Effector memory CD4-positive, alpha-beta T cell (primary cell): ENCODE measurements around the gene SLC12A7.

Experiments used
- DNase-seq, 3 donors: peaks; one replicate each; pipeline ENCODE4 v3.0.0-alpha.2; 2020
- H3K27ac ChIP-seq: 2 replicates; pipeline ENCODE4 v1.7.0; 2013; ENCODE audit warnings: mild to moderate bottlenecking, low read length, moderate library complexity; ENCODE audit not compliant: insufficient read depth, poor library complexity, severe bottlenecking
- H3K27me3 ChIP-seq: replicated peaks from 2 replicates; pipeline ENCODE4 v1.7.0; 2013; ENCODE audit warnings: mild to moderate bottlenecking, low read length; ENCODE audit not compliant: insufficient read depth, control insufficient read depth, poor library complexity, severe bottlenecking
- H3K36me3 ChIP-seq: 2 replicates; pipeline ENCODE4 v1.7.0; 2013; ENCODE audit warnings: mild to moderate bottlenecking, low read length, moderate library complexity; ENCODE audit not compliant: control insufficient read depth, insufficient read depth
- H3K4me1 ChIP-seq: 2 replicates; pipeline ENCODE4 v1.7.0; 2013; ENCODE audit warnings: low read length, mild to moderate bottlenecking; ENCODE audit not compliant: control insufficient read depth, insufficient read depth, poor library complexity, severe bottlenecking
- H3K4me3 ChIP-seq: 2 replicates; pipeline ENCODE4 v1.7.0; 2013; ENCODE audit warnings: low read length, low read depth, mild to moderate bottlenecking; ENCODE audit not compliant: insufficient read depth, poor library complexity, severe bottlenecking
- H3K9me3 ChIP-seq: 2 replicates; pipeline ENCODE4 v1.7.0; 2013; ENCODE audit warnings: mild to moderate bottlenecking, low read length, moderate library complexity; ENCODE audit not compliant: control insufficient read depth

Gene SLC12A7

DNA sequence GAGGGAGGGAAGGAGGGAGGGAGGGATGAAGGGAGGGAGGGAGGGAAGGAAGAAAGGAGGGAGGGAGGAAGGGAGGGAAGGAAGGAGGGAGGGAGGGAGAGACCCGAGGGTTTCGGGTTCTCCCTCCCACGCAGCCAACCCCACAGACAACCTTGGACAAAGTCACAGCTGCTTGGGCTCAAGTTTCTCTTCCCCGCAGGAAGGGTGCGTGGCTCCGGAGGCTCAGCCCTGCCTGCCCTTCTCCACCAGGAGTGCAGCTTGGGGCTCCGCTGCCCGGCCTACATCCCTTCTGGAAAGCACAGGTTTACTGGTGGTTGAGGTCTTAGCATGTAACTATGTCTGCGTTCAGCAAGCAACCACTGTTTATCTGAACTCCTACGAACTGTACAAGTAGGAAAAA lies 15.0 kb downstream of the SLC12A7 start:
- Histone ChIP-seq H3K9me3 (no peaks in the 10 kb centered on the region), H3K27ac (no peak overlapping the region), H3K27me3 (no peaks in the 10 kb centered on the region), H3K4me3 (no peak overlapping the region), H3K36me3 (peaks cover 23% of the 10 kb centered on the region), H3K4me1 (no peaks in the 10 kb centered on the region)
- no peak for DNase-seq

- Histone ChIP-seq H3K27me3 (no peaks in the 10 kb centered on the region), H3K36me3 (peaks cover 27% of the 10 kb centered on the region), H3K27ac (no peak overlapping the region), H3K9me3 (no peaks in the 10 kb centered on the region), H3K4me1 (no peaks in the 10 kb centered on the region), H3K4me3 (no peak overlapping the region)
- no peak for DNase-seq
These were observed 15.9 kb downstream of the SLC12A7 start for GRCh38 chr5:1095990-1096363.

DNA sequence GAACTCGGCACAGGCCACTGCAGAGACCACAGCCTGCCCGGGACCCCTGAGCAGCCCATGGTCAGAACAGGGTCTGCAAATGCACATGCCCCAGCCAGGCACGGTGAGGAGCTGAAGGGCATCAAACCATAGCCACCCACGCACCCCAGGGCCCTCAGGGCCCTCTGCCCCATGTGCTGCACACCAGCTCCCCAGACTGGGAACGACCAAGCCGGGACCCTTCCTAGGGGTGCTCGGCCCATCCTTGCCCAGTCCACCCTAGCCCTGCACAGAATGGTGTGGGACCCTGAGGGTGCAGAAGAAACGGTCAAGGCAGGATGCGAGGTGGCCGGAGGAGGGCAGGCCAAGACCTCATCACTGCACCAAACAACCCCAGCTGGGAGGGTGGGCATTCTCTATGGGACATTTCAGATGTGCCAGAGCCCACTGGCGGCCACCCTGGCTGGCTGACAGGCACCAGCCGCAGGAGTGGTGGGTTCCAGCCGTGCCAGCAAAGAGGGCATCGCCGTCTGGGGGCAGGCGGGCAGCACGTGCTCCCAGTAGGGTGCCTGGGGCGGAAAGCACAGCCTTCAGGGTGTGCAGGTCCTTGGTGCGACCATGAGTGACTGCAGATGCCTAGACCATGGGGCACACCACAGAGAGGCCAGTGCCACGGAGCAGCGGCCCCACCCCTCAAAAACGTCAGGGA lies 16.4 kb downstream of the SLC12A7 start:
- no peaks in the 10 kb centered on the region for H3K27me3 ChIP-seq
- peaks cover 31% of the 10 kb centered on the region for H3K36me3 ChIP-seq
- no peaks in the 10 kb centered on the region for H3K9me3 ChIP-seq
- DNase-seq = no peak
- H3K4me1 ChIP-seq = no peaks in the 10 kb centered on the region
- H3K4me3 ChIP-seq = no peak overlapping the region
- no peak overlapping the region for H3K27ac ChIP-seq

DNA sequence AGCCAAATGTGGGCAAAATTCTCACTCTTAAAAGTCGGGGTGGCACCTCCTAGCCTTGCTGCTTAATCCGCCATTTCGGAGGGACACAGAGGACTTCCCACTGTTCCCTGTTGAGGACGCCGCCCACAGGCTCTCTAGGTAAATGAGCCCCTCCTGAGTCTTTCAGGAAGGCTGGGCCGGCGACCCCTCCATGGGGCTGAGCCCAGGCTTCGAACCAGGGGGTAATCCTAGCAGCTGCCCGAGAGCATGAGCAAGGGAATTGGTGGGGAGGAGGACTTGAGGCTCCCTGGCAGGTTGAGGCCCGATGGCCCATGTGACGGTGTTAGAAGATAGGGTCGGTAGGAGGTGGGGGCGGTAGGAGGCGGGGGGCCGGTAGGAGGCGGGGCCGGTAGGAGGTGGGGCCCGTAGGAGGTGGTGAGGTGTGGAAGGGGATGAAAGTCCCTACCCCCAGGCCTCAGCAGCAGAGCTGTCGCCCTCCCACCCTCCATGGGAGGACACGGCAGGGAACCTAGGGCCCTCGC lies 17.1 kb downstream of the SLC12A7 start:
- Histone ChIP-seq H3K27ac (no peak overlapping the region), H3K36me3 (peaks cover 31% of the 10 kb centered on the region), H3K4me1 (no peaks in the 10 kb centered on the region), H3K9me3 (no peaks in the 10 kb centered on the region), H3K27me3 (no peaks in the 10 kb centered on the region), H3K4me3 (no peak overlapping the region)
- DNase-seq = no peak

DNA sequence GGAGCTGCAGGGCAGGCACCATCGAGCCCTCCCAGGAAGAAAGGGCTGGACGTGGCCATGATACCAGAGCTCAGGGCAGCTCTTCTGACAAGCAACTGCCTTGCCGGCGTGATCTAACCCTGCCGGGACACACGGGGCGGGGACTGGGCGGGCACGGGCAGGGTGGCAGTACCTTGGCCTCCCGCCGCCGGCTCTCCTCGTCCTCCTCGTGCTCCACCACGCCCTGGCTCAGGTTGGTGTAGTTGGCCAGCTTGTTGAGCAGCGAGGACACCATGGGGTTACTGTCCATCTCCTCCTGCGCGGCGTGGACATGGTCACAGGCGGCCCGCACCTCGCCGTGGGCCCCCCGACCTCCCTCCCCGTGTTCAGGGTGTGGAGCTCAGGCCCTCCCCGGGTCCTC lies 18.5 kb downstream of the SLC12A7 start:
- Histone ChIP-seq H3K9me3 (no peaks in the 10 kb centered on the region), H3K27ac (no peak overlapping the region), H3K4me3 (no peak overlapping the region), H3K27me3 (no peaks in the 10 kb centered on the region), H3K36me3 (peaks cover 37% of the 10 kb centered on the region), H3K4me1 (no peaks in the 10 kb centered on the region)
- no peak for DNase-seq

GRCh38 chr5:1092122-1092521 lies 19.7 kb downstream of the SLC12A7 start:
- H3K4me1 ChIP-seq = no peaks in the 10 kb centered on the region
- no peaks in the 10 kb centered on the region for H3K27me3 ChIP-seq
- no peak overlapping the region for H3K27ac ChIP-seq
- H3K4me3 ChIP-seq = no peak overlapping the region
- DNase-seq = no peak
- H3K9me3 ChIP-seq = no peaks in the 10 kb centered on the region
- peaks cover 43% of the 10 kb centered on the region for H3K36me3 ChIP-seq

- Histone ChIP-seq H3K4me3 (no peak overlapping the region), H3K27ac (no peak overlapping the region), H3K4me1 (no peaks in the 10 kb centered on the region), H3K36me3 (peaks cover 47% of the 10 kb centered on the region), H3K27me3 (no peaks in the 10 kb centered on the region), H3K9me3 (no peaks in the 10 kb centered on the region)
- DNase-seq = no peak
These were observed 20.2 kb downstream of the SLC12A7 start for GRCh38 chr5:1091632-1092031.

DNA sequence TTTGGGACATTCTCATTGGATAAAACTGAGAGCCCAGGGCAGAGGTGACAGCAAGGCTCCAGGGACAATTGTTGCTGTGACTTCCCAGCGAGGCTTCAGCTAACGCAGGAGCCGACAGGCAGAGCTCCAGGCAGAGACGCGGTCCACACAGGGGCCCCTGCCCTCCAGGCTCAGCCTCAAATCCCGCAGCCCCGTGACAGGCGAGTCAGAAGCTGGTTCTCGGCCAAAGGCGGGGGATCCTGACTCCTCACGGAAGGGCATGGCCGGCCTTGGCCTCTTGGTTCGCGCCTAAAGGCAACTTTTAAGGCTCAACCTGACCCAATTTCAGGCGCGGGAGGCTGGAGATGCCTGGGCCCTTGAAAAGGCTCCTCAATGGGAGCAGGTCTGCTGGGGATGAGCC lies 21.3 kb downstream of the SLC12A7 start:
- H3K27ac ChIP-seq = no peak overlapping the region
- DNase-seq = no peak
- no peaks in the 10 kb centered on the region for H3K27me3 ChIP-seq
- H3K9me3 ChIP-seq = no peaks in the 10 kb centered on the region
- peaks cover 58% of the 10 kb centered on the region for H3K36me3 ChIP-seq
- H3K4me3 ChIP-seq = no peak overlapping the region
- H3K4me1 ChIP-seq = no peaks in the 10 kb centered on the region

- Histone ChIP-seq H3K4me3 (no peak overlapping the region), H3K4me1 (no peaks in the 10 kb centered on the region), H3K9me3 (no peaks in the 10 kb centered on the region), H3K36me3 (peaks cover 59% of the 10 kb centered on the region), H3K27ac (no peak overlapping the region), H3K27me3 (no peaks in the 10 kb centered on the region)
- no peak for DNase-seq
These were observed 22.2 kb downstream of the SLC12A7 start for GRCh38 chr5:1089621-1090040.

GRCh38 chr5:1089146-1089545 lies 22.7 kb downstream of the SLC12A7 start:
- Histone ChIP-seq H3K27ac (no peak overlapping the region), H3K4me3 (no peak overlapping the region), H3K4me1 (no peaks in the 10 kb centered on the region), H3K9me3 (no peaks in the 10 kb centered on the region), H3K36me3 (peaks cover 61% of the 10 kb centered on the region), H3K27me3 (no peaks in the 10 kb centered on the region)
- no peak for DNase-seq
